AG04449 (cell line): ENCODE measurements around the gene CYTH2.

ENCODE experiments used
- CTCF ChIA-PET: fragments of 350-600 bp; formaldehyde crosslinking; extraction: SDS; loops from one replicate; lab custom pipeline; 2021; ENCODE audit warnings: antibody characterized with exemption; lab: Yijun Ruan, JAX
- POLR2A ChIA-PET: fragments of 400-600, 350-600 bp; formaldehyde crosslinking; extraction: SDS; loops from one replicate; lab custom pipeline; 2020; ENCODE audit warnings: antibody characterized with exemption, inconsistent platforms; lab: Yijun Ruan, JAX
- DNase-seq: peaks from one replicate; pipeline ENCODE4 v3.0.0-alpha.2; 2010; ENCODE audit warnings: low read depth, low spot score
- H3K4me3 ChIP-seq: 2 replicates; pipeline ENCODE4 v1.5.1; 2011; ENCODE audit warnings: low read depth, mild to moderate bottlenecking, control low read depth, low read length
- TF ChIP-seq, protein P1 (sequence below): IDR thresholded peaks from one replicate; pipeline ENCODE4 v1.5.1; 2011; ENCODE audit warnings: mild to moderate bottlenecking, moderate library complexity, low read length, control low read depth, inconsistent platforms; ENCODE audit not compliant: insufficient read depth; ENCODE audit errors: missing control alignments

The CYTH2 gene

DNA sequence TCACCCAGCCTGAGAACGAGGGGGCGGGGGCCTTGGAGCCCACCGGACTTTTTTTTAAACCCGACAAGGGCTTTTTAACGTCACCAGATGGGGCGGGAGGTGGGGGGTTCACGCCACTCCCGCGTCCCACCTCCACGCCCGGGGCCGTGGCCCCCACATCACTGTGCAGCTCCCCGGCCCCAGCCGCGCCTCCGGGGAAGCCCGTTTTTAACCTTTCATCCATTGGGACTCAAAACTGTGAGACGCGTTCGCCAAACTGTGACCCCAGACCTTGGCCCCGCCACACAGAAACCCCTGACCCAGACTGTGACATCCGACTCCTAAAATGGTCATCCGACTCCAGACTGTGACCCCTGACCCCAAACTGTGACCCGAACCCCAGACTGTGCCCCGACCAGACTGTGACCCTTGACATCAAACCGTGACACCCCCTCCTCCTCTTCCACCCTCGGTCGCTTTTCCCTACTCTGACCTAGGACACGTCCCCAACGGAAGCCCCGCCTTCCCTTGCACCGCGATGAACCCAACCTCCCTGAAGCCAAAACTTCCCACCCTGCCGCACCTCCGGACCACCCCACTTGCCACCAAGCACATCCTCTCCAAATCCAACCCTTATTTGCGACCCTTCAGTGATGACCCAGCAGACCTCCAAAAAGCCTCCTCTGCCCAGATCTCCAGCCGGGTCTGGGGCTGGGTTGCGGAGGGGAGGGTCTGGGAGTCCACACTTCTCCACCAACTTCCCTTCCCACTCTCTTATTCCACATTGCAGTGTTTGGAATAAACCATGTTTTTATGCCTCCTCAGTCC is 24.8 kb upstream of the CYTH2 start:
- POLR2A ChIA-PET = interaction anchor here (2.2 kb wide), 1 partner anchor 53 kb away, joined by 6 read pairs; the partner anchor contains the start of gene KDELR1
- TF ChIP-seq, protein P1, sequence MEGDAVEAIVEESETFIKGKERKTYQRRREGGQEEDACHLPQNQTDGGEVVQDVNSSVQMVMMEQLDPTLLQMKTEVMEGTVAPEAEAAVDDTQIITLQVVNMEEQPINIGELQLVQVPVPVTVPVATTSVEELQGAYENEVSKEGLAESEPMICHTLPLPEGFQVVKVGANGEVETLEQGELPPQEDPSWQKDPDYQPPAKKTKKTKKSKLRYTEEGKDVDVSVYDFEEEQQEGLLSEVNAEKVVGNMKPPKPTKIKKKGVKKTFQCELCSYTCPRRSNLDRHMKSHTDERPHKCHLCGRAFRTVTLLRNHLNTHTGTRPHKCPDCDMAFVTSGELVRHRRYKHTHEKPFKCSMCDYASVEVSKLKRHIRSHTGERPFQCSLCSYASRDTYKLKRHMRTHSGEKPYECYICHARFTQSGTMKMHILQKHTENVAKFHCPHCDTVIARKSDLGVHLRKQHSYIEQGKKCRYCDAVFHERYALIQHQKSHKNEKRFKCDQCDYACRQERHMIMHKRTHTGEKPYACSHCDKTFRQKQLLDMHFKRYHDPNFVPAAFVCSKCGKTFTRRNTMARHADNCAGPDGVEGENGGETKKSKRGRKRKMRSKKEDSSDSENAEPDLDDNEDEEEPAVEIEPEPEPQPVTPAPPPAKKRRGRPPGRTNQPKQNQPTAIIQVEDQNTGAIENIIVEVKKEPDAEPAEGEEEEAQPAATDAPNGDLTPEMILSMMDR = no peak
- CTCF ChIA-PET = interaction anchor here (0.6 to 3.8 kb wide), 24 partner anchors 8 to 144 kb away, joined by 3 to 23 read pairs (median 5); partner anchors contain the start of genes GRIN2D and KDELR1
- H3K4me3 ChIP-seq = peak overlapping the region; percentile 90
- no peak for DNase-seq

DNA sequence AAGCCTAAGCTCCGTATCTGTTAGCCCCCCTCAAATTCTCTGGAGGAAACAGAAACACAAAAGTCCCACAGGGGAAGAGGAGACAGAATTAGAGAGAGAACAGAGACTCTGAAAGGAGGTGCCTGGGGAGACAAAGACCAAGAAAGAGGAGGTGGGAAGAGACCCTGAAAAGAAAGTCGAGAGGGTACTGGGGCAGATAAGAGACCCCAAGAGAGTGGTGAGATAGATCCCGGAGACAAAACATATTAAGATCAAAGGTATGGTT is 24.3 kb upstream of the CYTH2 start:
- H3K4me3 ChIP-seq = peak overlapping the region; percentile 90
- TF ChIP-seq, protein P1 = no peak
- no peak for DNase-seq
- ChIA-PET CTCF (interaction anchor here (0.6 to 3.8 kb wide), 25 partner anchors 8 to 144 kb away, joined by 3 to 23 read pairs (median 5); partner anchors contain the start of genes GRIN2D, KCNJ14 and KDELR1), POLR2A (interaction anchor here (0.6 to 2.2 kb wide), 3 partner anchors 53 to 241 kb away, joined by 3 to 6 read pairs (median 3); partner anchors contain the start of gene KDELR1)

DNA sequence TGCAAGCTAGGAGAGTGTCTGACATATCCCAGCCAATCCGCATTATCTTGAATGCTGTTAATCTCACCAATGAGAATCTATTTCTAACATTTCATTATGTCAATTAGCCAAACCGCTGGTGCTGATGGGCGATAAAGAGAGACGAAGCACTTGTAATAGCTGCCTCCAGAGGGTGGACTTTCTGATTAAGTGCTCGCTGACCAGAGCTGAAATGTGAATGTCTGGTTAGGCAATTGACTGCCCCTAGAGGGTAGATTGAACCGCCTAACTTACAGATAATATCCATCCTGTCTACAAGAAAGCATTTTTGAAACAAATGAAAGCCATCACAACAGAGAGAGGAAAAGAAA is 23.9 kb upstream of the CYTH2 start:
- ChIA-PET POLR2A (interaction anchor here (0.5 to 2.2 kb wide), 4 partner anchors 54 to 241 kb away, joined by 3 to 6 read pairs (median 3); partner anchors contain the start of gene KDELR1), CTCF (interaction anchor here (0.6 to 3.8 kb wide), 26 partner anchors 9 to 143 kb away, joined by 3 to 23 read pairs (median 4); partner anchors contain the start of genes GRIN2D, KCNJ14 and KDELR1)
- DNase-seq = peak; percentile 78
- TF ChIP-seq, protein P1 = peak; percentile 75
- H3K4me3 ChIP-seq = peak overlapping the region; percentile 90

DNA sequence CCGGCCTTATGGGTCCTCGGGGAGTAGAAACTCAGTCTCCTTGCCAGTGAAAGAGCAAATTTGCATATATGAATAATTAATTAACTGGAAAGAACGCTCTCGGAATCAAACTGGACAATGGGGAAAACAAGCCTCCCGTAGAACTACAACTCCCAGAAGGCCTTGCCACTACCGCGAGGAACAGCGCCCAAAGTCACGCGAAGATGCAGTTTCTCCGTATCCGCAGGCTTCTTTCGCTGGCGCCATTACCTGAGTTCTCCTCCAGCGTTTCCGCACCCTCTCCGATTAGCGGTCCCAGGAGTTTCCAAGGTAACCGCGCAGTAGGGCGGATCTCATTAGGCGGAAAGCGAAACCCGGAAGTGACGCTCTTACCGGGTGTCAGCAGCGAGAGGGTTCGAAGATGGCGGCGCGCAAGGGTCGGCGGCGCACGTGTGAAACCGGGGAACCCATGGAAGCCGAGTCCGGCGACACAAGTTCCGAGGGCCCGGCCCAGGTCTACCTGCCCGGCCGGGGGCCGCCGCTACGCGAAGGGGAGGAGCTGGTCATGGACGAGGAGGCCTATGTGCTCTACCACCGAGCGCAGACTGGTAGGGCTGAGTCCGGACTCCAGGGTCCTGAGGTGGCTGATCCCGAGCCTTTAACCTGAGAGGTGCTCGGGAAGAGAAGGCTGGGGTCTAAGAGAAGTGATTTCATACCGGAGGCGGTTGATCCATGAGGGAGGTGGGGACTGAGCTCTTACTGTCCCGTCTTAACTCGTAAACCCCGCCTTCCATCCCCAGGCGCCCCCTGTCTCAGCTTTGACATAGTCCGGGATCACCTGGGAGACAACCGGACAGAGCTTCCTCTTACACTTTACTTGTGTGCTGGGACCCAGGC is 23.3 kb upstream of the CYTH2 start, which contains the start of gene GRWD1:
TSS of gene GRWD1 (plus strand) at position 378 of the 876 bp plus-strand sequence. CDS start at position 401, 23 bp downstream.
- CTCF ChIA-PET = interaction anchor here (0.8 to 3.8 kb wide), 24 partner anchors 9 to 143 kb away, joined by 3 to 23 read pairs (median 5); partner anchors contain the start of genes GRIN2D, KCNJ14 and KDELR1
- peak; percentile 63 for DNase-seq
- peak within 1 kb of the TSS; percentile 90 for H3K4me3 ChIP-seq
- POLR2A ChIA-PET = interaction anchor here (0.5 to 2.2 kb wide), 3 partner anchors 54 to 178 kb away, joined by 3 to 6 read pairs (median 3); partner anchors contain the start of gene KDELR1
- TF ChIP-seq, protein P1 = no peak

DNA sequence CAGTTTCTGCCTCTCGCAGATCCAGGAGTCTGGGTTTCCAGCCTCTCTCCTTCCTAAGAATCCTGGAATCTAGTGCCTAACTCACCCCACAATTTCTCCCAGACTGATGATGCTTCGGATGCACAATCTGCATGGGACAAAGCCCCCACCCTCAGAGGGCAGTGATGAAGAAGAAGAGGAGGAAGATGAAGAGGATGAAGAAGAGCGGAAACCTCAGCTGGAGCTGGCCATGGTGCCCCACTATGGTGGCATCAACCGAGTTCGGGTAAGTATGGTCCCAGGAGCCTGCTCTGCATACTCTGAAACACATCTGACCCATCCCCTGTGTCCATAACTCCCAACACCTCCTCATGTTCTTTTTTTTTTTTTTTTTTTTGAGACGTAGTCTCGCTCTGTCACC is 22.6 kb upstream of the CYTH2 start:
- ChIA-PET CTCF (interaction anchor here (0.8 to 3.8 kb wide), 9 partner anchors 13 to 142 kb away, joined by 3 to 20 read pairs (median 6); partner anchors contain the start of gene KDELR1), POLR2A (interaction anchor here (2.2 kb wide), 1 partner anchor 55 kb away, joined by 6 read pairs; the partner anchor contains the start of gene KDELR1)
- TF ChIP-seq, protein P1 = no peak
- H3K4me3 ChIP-seq = peak overlapping the region; percentile 90
- no peak for DNase-seq
